Activated naive CD4-positive, alpha-beta T cell treated with Interleukin-2 at 50 U/mL for 16 hours (primary cell): Measurements from ENCODE around the gene IRAK1.
A peak's percentile ranks its signal among the peaks of the same experiment; 100 is the strongest.
"Not testable (repeated sequence)": the region's sequence is repeated elsewhere in the genome, so short reads cannot be mapped to it uniquely, and the experiment has no call there.

Source experiments
- DNase-seq: peaks from one replicate; pipeline ENCODE4 v3.0.0-alpha.2; 2020

The IRAK1 gene

GRCh38 chrX:154018518-154019060 lies 1.1 kb downstream of the IRAK1 start:
- DNase-seq, result peak; percentile 15

- DNase-seq, result no peak
Measured at GRCh38 chrX:154017766-154018517, 1.8 kb downstream of the IRAK1 start.

- DNase-seq, result no peak
Measured at GRCh38 chrX:154016366-154017076, 3.2 kb downstream of the IRAK1 start.

- DNase-seq, result no peak
Measured at GRCh38 chrX:154015581-154016264, 4.0 kb downstream of the IRAK1 start.

GRCh38 chrX:154014429-154015380 lies 5.0 kb downstream of the IRAK1 start:
- DNase-seq, result no peak

- DNase-seq, result peak; percentile 49
Measured at GRCh38 chrX:154013614-154014360, 5.9 kb downstream of the IRAK1 start.

GRCh38 chrX:154013001-154013421 lies 6.7 kb downstream of the IRAK1 start:
- DNase-seq, result no peak

- no peak for DNase-seq
Measured at GRCh38 chrX:154012336-154012991, 7.2 kb downstream of the IRAK1 start.

GRCh38 chrX:154011376-154012335 lies 8.0 kb downstream of the IRAK1 start:
- no peak for DNase-seq

GRCh38 chrX:154010330-154011087 lies 9.2 kb downstream of the IRAK1 start:
- no peak for DNase-seq

GRCh38 chrX:154008521-154008920 lies 11.2 kb downstream of the IRAK1 start:
- DNase-seq, result no peak

GRCh38 chrX:154006947-154007346 lies 12.8 kb downstream of the IRAK1 start:
- DNase-seq, result no peak

GRCh38 chrX:154004315-154004714 lies 15.4 kb downstream of the IRAK1 start:
- no peak for DNase-seq

GRCh38 chrX:154002215-154002719 lies 17.4 kb downstream of the IRAK1 start:
- DNase-seq, result peak; percentile 52

- no peak for DNase-seq
Measured at GRCh38 chrX:154000051-154000450, 19.7 kb downstream of the IRAK1 start.

- no peak for DNase-seq
Measured at GRCh38 chrX:153999359-154000037, 20.2 kb downstream of the IRAK1 start.

GRCh38 chrX:153995504-153995903 lies 24.2 kb downstream of the IRAK1 start:
- no peak for DNase-seq

- DNase-seq, result not testable (repeated sequence)
Measured at GRCh38 chrX:153994398-153994797, 25.3 kb downstream of the IRAK1 start.
